IPS DF 4.7 (cell line): ENCODE results near the gene SELENOO.

Experiments used
- DNase-seq: peaks from one replicate; pipeline ENCODE4 v3.0.0-alpha.2; 2013; ENCODE audit warnings: low spot score; ENCODE audit errors: extremely low read depth

The SELENOO gene

GRCh38 chr22:50252082-50253045 lies 51.6 kb downstream of the SELENOO start:
- no peak for DNase-seq

GRCh38 chr22:50253046-50253915 lies 52.5 kb downstream of the SELENOO start:
- DNase-seq: no peak

GRCh38 chr22:50253941-50254340 lies 53.1 kb downstream of the SELENOO start:
- DNase-seq: no peak

- no peak for DNase-seq
Measured at GRCh38 chr22:50255099-50255498, 54.3 kb downstream of the SELENOO start.

GRCh38 chr22:50255607-50256006 lies 54.8 kb downstream of the SELENOO start:
- DNase-seq: no peak

- DNase-seq: no peak
Measured at GRCh38 chr22:50256258-50256862, 55.5 kb downstream of the SELENOO start.

DNA sequence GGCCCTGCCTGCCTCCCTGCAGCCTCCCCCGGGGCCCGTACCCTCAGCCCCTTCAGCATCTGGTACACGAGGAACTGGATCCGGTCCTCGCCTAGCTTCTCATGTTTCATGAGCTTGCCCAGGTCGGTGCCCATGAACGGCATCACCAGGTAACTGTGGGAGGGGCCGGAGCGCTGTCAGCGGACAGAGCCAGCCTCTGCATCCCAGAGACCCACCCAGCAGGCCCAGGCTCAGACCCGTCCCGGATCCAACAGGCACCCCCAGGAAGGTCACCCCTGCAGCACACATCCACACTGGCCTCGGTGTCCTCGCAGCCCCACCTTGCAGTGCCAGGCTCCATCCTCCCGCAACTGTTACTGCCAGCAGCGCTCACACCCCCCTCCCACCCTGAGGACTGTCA lies 56.2 kb downstream of the SELENOO start:
- no peak for DNase-seq

DNA sequence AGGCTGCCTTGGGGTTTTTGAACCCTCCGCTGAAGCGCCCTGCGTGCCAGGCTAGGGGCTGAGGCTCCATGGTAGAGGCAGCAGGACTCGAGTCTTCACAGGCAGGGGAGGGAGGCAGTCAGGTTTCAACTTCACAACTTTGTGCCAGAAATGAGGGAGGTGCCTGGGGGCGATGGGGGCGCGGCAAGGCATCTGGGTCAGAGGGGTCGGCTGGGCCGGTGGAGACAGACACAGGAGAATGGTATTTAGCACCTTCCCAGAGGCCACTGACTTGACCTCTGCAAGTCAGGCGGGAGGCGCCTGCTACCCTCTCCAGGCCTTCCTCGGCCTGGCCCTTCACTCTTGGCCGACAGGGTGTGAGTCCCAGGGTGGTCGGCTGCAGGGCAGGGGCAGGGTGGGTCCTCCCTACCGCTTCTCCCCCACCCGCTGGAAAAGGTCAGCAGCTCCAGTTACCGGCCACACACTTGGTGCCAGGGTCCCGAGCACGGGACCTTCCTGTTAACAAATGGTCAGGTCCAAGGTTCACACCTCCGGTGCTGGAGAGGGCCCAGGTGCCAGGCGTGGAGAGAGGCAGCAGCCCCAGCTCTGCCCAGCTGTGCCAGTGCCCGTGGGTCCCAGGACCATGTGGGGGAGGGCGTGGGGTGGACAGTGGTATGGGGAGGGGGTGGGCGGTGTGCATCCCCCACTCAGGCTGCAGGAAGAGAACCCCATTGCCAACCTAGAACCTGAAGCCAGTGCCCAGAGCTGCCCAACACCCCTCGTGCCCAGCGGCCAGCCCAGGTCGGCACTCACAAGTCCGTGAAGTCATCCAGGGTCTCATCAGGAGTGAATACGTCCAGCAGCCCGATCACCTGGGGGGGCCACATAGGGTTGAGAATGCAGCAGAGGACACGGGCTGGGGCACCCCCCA lies 56.9 kb downstream of the SELENOO start:
- no peak for DNase-seq

- DNase-seq: no peak
Measured at GRCh38 chr22:50258361-50259292, 57.8 kb downstream of the SELENOO start.

DNA sequence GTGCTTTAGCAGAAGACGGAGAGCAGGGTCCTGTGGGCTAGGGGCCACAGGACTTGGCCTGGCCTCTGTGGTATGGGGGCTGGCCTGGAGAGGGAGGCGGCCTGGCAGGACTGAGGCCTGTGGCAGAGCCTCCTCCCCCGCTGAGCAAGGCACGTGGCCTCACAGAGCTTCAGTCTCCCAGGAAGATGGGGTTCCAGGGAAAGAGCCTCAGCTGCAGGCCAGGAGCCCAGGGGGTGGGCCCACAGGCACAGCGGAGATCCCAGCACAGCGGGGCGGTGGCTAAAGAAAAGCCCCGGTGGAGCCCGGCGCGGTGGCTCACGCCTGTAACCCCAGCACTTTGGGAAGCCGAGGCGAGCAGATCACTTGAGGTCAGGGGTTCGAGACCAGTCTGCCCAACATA lies 58.5 kb downstream of the SELENOO start:
- no peak for DNase-seq

DNA sequence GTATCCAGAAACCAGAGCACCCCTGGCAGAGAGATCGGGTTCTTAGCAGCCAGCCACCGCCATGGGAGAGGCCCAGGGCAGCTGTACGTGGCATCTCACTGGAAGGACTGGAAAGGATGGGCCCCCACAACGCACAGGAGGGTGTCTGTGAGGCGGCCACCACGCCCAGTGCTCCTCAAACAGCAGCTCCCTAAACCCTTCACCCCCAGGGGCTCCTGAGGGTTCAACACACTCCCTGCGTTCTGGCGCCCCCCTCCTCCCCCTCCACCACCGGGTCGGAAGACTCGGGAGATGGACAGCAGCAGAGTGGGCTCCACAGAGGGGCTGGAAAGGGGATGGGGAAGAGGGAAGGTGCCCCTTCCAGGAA lies 59.6 kb downstream of the SELENOO start:
- DNase-seq: no peak

- no peak for DNase-seq
Measured at GRCh38 chr22:50260801-50261614, 60.2 kb downstream of the SELENOO start.

DNA sequence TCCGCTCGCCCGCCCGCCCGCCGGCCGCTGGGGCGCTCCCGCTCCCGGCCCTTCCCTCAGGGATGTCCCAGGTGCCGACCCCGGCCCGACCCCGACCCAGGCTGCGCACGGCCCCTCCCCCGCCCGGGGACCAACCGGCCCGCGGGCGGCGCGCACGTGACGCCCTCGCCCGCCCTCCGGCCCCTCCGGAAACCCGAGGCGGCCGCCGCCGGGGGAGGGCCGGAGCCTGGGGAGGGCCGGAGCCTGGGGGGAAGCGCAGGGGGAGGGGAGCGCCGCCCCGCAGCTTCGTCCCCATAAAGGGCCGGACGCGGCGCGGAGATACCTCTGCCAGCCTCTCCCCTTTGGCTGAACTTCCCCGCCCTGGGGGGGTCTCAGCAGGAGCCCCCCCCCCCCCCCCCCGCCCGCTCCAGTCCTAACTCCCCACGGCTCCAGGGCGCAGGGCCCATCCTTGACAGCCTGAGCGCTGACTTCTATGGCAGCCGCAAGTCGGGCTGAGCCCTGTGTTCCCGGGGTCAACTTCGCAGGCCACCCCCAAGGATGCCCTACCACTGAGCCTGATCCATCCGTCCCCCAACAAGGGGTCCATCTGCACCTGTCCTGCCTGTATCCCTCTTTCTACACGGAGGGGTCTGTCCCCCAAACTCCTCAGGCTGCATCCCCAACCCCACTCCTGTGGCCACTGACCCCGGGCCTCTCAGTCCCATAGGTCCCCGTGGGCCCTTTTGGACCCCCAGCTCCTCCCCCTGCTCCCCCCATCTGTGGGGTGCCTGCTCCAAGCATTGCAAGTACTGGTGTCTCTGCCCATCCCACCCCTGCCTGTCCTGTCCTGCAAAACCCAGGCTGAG lies 61.0 kb downstream of the SELENOO start, which contains the start of gene MAPK12:
Gene MAPK12 (minus strand): TSS at position 69 of the 845 bp plus-strand sequence. CDS start 174 bp downstream, outside the sequence.
- no peak for DNase-seq

DNA sequence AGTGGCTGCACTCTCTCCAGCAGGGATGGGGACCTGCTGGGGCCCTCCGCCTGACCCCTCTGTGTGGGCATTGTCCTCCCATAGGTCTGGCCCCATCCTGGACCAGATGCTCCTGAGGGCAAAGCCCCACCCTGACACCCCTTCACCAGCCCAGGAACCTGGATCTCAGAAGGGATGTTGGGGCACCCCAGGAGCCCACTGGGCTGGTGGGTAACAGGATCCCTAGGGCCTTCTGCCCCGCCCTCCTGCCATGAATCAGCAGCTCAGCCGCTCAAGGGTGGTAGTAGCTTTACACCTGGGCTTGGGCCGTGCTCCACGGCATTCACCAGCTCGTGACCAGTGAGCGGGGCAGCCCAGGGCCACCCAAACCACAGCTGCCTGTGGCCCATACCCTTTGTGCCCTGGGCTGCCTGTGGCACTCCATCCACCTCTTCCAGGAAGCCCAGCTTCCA lies 61.7 kb downstream of the SELENOO start:
- DNase-seq: no peak

DNA sequence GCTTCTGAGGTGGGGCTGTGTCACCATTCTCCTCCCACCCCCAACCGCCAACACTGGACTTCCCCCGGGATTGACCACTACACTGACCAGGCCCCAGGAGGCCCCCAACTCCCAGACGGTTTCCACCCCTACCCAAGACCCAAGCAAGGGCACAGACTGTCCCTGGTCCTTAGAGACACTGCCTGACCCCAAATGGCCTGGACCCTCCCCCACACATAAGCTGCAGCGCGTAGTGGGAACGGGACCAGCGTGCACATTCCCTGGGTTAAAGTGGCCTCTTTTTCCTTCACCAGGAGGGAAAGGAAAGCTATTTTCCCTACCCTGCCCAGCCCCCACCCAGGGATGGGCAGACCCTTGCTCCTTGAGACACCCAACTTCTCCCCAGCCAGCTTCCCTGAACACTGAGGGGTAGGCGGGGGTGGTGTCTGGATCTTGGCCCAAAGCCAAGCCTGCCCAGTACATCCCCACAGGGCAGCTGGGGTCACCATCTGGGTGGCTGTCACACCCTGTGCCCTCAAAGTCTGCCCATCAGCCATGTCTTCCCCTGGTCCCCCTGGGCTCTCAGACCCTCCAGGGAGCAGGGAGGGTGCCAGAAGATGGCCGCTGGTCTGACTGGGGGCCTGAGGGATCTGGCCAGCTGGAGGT lies 62.3 kb downstream of the SELENOO start:
- DNase-seq: no peak

DNA sequence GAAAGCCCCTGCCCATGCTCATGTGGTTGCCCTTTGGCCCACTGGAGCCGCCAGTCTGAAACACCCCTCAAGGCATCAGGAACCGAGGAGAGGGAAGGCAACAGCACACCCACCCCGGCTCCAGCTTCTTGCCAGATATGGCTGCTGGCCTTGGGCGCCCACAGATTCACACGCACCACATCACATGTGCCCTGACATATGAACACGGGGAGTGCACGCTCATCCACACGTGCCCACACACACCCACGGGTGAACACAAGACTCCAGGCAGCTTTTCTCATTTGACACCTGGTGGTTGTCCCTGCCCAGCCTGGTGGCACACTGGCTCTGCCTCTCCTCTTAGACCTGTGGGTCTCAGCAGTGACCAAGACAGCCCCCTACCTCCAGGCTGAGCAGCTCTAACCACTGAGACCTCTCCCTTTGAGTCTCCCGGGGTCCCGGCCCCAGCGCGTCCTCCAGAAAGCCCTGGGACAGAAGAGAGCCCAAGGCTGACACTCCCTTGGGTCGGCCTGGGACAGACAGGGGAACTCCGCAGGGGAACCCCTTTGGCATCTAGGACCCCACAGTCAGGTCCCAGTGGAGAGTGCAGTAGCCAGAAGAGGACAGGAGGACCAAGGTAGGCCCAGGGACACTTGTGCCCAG lies 63.4 kb downstream of the SELENOO start:
- no peak for DNase-seq
